Measurements from ENCODE around the gene SNX33.
"Not testable (repeated sequence)": the region's sequence is repeated elsewhere in the genome, so short reads cannot be mapped to it uniquely, and the experiment has no call there.

The SNX33 gene

GRCh38 chr15:75703440-75704262 lies 55.9 kb downstream of the SNX33 start:
- DNase-seq: not testable (repeated sequence)

- DNase-seq: no peak
Observed at GRCh38 chr15:75704263-75704615, 56.5 kb downstream of the SNX33 start.

GRCh38 chr15:75704618-75705017 lies 56.9 kb downstream of the SNX33 start:
- no peak for DNase-seq

GRCh38 chr15:75705375-75705774 lies 57.7 kb downstream of the SNX33 start:
- DNase-seq: not testable (repeated sequence)

GRCh38 chr15:75705854-75706681 lies 58.4 kb downstream of the SNX33 start:
- no peak for DNase-seq

GRCh38 chr15:75706682-75706954 lies 58.9 kb downstream of the SNX33 start:
- DNase-seq: no peak

- DNase-seq: not testable (repeated sequence)
Observed at GRCh38 chr15:75709458-75709857, 61.7 kb downstream of the SNX33 start.

GRCh38 chr15:75710874-75711273 lies 63.2 kb downstream of the SNX33 start:
- not testable (repeated sequence) for DNase-seq

GRCh38 chr15:75711495-75711894 lies 63.8 kb downstream of the SNX33 start:
- DNase-seq: not testable (repeated sequence)

Measured in activated CD4-positive, alpha-beta T cell treated with anti-CD3 and anti-CD28 coated beads, Interleukin-2, amount 50 U/mL, for 48 hours (primary cell).